Keratinocyte (primary cell): ENCODE results near the gene FOXP2. TPM values are rescaled to one million over a fixed set of nuclear protein-coding genes. Genes with fewer than 3 reads are reported as not detected.

Experiments
- DNase-seq: peaks from one replicate; pipeline ENCODE4 v3.0.0-alpha.2; 2011; ENCODE audit warnings: low read depth, missing footprints, low spot score
- FAIRE-seq: peaks from 2 replicates; lab custom pipeline; 2011; peaks lifted over from hg19 to GRCh38; lab: Jason Lieb, UNC
- H2AFZ ChIP-seq: 2 replicates; pipeline ENCODE4 v1.6.0; 2012; ENCODE audit warnings: low read length, control low read depth, inconsistent platforms; ENCODE audit not compliant: control insufficient read depth
- H3K27ac ChIP-seq: 2 replicates; pipeline ENCODE4 v1.5.1; 2011; ENCODE audit warnings: low read length; ENCODE audit not compliant: control insufficient read depth, insufficient read depth
- H3K27me3 ChIP-seq: 3 replicates; pipeline ENCODE4 v1.6.0; 2011; ENCODE audit warnings: low read length; ENCODE audit not compliant: control insufficient read depth, insufficient read depth; ENCODE audit errors: extremely low read depth
- H3K36me3 ChIP-seq, 2 experiments: 2 replicates in 1 of 2; 3 replicates in 1 of 2; pipeline ENCODE4 v1.5.1; 2011; ENCODE audit warnings: low read length in 2 of 2, mild to moderate bottlenecking in 1 of 2; ENCODE audit not compliant: control insufficient read depth in 2 of 2, insufficient read depth in 2 of 2; ENCODE audit errors: extremely low read depth in 1 of 2
- H3K4me1 ChIP-seq: 3 replicates; pipeline ENCODE4 v1.5.1; 2011; ENCODE audit warnings: low read length; ENCODE audit not compliant: control insufficient read depth, insufficient read depth; ENCODE audit errors: extremely low read depth
- H3K4me2 ChIP-seq: 3 replicates; pipeline ENCODE4 v1.6.0; 2011; ENCODE audit warnings: low read depth, low read length; ENCODE audit not compliant: control insufficient read depth, insufficient read depth; ENCODE audit errors: extremely low read depth
- H3K4me3 ChIP-seq, 3 experiments: fragments of 200-600 bp in 1 of 3; sonication (generic) in 1 of 3; 2 replicates in 2 of 3; 3 replicates in 1 of 3; pipeline ENCODE4 v1.5.1; 2011 to 2016; ENCODE audit warnings: low read length in 3 of 3, mild to moderate bottlenecking in 3 of 3, control low read depth in 2 of 3, inconsistent platforms in 1 of 3, low read depth in 1 of 3, mixed read lengths in 1 of 3, mixed run types in 1 of 3, moderate library complexity in 1 of 3; ENCODE audit not compliant: control insufficient read depth in 2 of 3, insufficient read depth in 2 of 3; ENCODE audit errors: extremely low read depth in 1 of 3
- H3K79me2 ChIP-seq: 2 replicates; pipeline ENCODE4 v1.6.0; 2012; ENCODE audit warnings: low read length; ENCODE audit not compliant: control insufficient read depth, insufficient read depth
- H3K9ac ChIP-seq: 3 replicates; pipeline ENCODE4 v1.6.0; 2011; ENCODE audit warnings: low read length; ENCODE audit not compliant: control insufficient read depth, insufficient read depth; ENCODE audit errors: extremely low read depth
- H3K9me1 ChIP-seq: 3 replicates; pipeline ENCODE4 v1.6.0; 2011; ENCODE audit warnings: low read length; ENCODE audit not compliant: control insufficient read depth, insufficient read depth; ENCODE audit errors: extremely low read depth
- H3K9me3 ChIP-seq: 2 replicates; pipeline ENCODE4 v1.5.1; 2012; ENCODE audit warnings: low read depth, low read length; ENCODE audit not compliant: control insufficient read depth
- H4K20me1 ChIP-seq: 3 replicates; pipeline ENCODE4 v1.6.0; 2011; ENCODE audit warnings: low read length; ENCODE audit not compliant: control insufficient read depth, insufficient read depth; ENCODE audit errors: extremely low read depth
- EZH2 ChIP-seq: IDR thresholded peaks from one replicate; pipeline ENCODE4 v1.6.1; 2012; ENCODE audit warnings: inconsistent platforms, mild to moderate bottlenecking, low read length, moderate library complexity
- dilution Hi-C: fragments of 300-500 bp; cut with MboI; formaldehyde crosslinking; loops from one replicate; pipeline ENCODE4 v1.7.0; 2020; ENCODE audit warnings: low sequenced_read_pairs; ENCODE audit not compliant: extremely low pct_ligation_motif_present
- polyA plus RNA-seq, 5 experiments: library from polyadenylated mRNA; depleted of rRNA in 3 of 5; stranded (reverse) in 3 of 5; stranded (forward) in 1 of 5; unstranded in 1 of 5; fragments of >200 nt; gene quantifications; 1 replicate in 1 of 5; 2 replicates in 3 of 5; 3 replicates in 1 of 5; pipeline versions ENCODE4 v1.2.1 to v1.2.3, GENCODE V29; 2011 to 2012; ENCODE audit warnings: missing spikeins in 2 of 5, low read depth in 1 of 5, low replicate concordance in 1 of 5
- TF ChIP-seq, protein P1 (sequence below), 3 experiments: IDR thresholded peaks in 1 of 3; conservative IDR thresholded peaks in 1 of 3; optimal IDR thresholded peaks in 1 of 3; 2 replicates in 2 of 3; 3 replicates in 1 of 3; pipeline versions ENCODE3 to v1.5.1; 2011; ENCODE audit warnings: low read length in 3 of 3, mild to moderate bottlenecking in 3 of 3, moderate library complexity in 2 of 3, control low read depth in 1 of 3, inconsistent platforms in 1 of 3; ENCODE audit not compliant: insufficient read depth in 2 of 3; ENCODE audit errors: extremely low read depth in 1 of 3

FOXP2 gene
- polyA plus RNA-seq, 1 donor (not counting 4 experiments of a cell fraction or from before 2014, with no cell fraction given), result 0.98 TPM

DNA sequence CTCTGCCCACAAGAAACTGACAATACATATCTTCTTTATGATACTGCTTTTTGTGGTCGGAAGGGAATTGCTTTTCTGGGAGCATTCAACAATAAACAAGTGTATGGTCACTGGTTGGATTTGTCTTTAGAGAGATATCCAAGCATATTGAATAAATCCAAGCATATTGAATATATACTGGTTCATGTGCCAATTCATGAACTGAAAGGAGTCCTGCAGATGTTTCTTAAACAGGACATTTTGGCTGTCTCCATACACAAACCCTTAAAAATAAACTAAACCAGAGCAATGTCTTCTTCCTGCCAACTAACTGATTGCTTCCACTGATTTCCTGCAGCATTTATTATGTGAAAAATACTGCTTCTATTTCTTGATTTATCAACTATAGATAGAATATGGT is 173.9 kb downstream of the FOXP2 start:
- Histone ChIP-seq H4K20me1 (no peaks in the 10 kb centered on the region), H2AFZ (no peak overlapping the region), H3K27ac (no peak overlapping the region), H3K9me3 (no peaks in the 10 kb centered on the region), H3K4me3 (no peak overlapping the region), H3K4me2 (no peak overlapping the region), H3K79me2 (no peaks in the 10 kb centered on the region), H3K9ac (no peak overlapping the region), H3K36me3 (no peaks in the 10 kb centered on the region), H3K27me3 (no peaks in the 10 kb centered on the region), H3K9me1 (no peaks in the 10 kb centered on the region), H3K4me1 (no peaks in the 10 kb centered on the region)
- TF ChIP-seq, protein P1, sequence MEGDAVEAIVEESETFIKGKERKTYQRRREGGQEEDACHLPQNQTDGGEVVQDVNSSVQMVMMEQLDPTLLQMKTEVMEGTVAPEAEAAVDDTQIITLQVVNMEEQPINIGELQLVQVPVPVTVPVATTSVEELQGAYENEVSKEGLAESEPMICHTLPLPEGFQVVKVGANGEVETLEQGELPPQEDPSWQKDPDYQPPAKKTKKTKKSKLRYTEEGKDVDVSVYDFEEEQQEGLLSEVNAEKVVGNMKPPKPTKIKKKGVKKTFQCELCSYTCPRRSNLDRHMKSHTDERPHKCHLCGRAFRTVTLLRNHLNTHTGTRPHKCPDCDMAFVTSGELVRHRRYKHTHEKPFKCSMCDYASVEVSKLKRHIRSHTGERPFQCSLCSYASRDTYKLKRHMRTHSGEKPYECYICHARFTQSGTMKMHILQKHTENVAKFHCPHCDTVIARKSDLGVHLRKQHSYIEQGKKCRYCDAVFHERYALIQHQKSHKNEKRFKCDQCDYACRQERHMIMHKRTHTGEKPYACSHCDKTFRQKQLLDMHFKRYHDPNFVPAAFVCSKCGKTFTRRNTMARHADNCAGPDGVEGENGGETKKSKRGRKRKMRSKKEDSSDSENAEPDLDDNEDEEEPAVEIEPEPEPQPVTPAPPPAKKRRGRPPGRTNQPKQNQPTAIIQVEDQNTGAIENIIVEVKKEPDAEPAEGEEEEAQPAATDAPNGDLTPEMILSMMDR (optimal IDR thresholded peaks at IDR 0.05 in 1 of 3, IDR thresholded peaks at IDR 0.05 in 1 of 3, conservative IDR thresholded peaks at IDR 0.05 in 1 of 3; ENCODE audit: extremely low read depth in 1 of 3, insufficient read depth in 2 of 3, low read length in 3 of 3), result no peak
- no peak for TF ChIP-seq EZH2
- dilution Hi-C loops, result no loop called here
- FAIRE-seq (no peak), DNase-seq (no peak)

DNA sequence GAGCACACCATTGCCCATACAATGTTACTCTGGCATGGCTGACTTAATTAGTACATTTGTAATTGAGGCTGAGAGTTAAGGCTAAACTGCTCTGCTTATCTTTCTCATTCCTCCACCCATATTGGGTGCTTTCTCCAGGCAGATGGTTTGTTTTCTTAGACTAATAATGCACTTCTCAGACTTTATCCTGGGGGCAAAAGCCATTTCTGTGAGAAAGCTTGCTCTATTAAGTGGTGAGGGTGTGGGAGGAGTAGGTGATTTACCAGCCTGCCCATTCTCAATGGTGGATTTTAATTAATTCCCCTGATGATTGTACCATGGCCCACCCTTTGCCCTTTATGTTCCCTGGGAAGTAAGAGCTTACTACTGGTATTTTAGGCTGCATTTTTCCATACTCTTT is 174.8 kb downstream of the FOXP2 start:
- Histone ChIP-seq H3K9me3 (no peaks in the 10 kb centered on the region), H3K36me3 (no peaks in the 10 kb centered on the region), H3K4me3 (no peak overlapping the region), H4K20me1 (no peaks in the 10 kb centered on the region), H3K27me3 (no peaks in the 10 kb centered on the region), H3K79me2 (no peaks in the 10 kb centered on the region), H3K27ac (no peak overlapping the region), H2AFZ (no peak overlapping the region), H3K9ac (no peak overlapping the region), H3K9me1 (no peaks in the 10 kb centered on the region), H3K4me1 (no peaks in the 10 kb centered on the region), H3K4me2 (no peak overlapping the region)
- DNase-seq, result no peak
- dilution Hi-C loops, result no loop called here
- TF ChIP-seq, protein P1 (optimal IDR thresholded peaks at IDR 0.05 in 1 of 3, IDR thresholded peaks at IDR 0.05 in 1 of 3, conservative IDR thresholded peaks at IDR 0.05 in 1 of 3; ENCODE audit: extremely low read depth in 1 of 3, insufficient read depth in 2 of 3, low read length in 3 of 3), result no peak
- no peak for TF ChIP-seq EZH2
- FAIRE-seq, result no peak
